Activated naive CD8-positive, alpha-beta T cell treated with anti-CD3 and anti-CD28 coated beads, Interleukin-2, amount 50 U/mL, for 16 hours (primary cell): ENCODE results near the gene GPX3.

Source experiments
- DNase-seq: peaks from one replicate; pipeline ENCODE4 v3.0.0-alpha.2; 2020; ENCODE audit warnings: low read depth, low spot score

GPX3 gene

DNA sequence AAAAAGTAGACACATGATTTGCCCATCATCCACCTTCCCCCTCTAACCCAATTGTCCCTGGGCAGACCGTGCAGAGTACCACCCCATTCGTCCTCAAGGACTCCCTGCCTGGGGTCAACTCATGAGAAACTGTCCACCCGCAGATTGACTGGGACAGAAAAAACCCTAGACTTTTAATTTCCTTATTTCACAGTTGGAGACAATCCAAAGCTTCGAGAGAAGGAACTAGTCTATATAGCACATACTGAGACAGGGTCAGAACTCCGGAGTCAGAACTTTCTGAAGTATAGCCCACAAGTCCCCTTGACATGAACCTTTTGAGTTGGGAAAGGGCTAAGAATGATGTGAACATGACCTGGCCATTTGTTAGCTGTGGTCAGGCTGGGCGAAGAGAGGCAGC is 7.5 kb upstream of the GPX3 start:
- no peak for DNase-seq

DNA sequence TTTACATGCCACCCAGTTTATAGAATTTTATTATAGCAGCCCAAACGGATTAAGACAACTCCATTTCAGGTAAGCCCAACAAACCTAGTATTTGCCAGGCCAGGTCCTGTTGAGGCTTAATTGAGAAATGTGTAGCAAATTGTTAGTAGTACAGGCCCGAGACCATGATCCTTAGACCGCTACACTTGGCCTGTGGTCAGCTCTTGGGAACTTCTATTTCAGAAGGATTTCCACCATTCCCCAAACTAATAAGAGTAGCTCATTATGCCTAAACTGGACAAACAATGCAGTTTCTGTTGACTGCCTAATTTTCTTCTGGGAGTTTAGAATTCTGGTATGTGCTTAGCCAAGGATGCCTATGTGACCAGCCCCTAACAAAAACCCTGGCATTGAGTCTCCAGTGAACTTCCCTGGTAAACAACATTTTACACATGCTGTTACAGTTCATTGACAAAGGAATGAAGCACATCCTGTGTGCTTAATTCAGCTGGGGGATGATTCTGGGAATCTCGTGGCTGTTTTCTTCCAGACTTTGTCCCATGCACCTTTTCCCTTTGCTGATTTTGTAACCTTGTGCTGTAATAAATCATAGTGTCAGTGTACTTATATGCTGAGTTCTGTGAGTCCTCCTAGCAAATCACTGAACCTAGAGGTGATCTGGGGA is 5.6 kb upstream of the GPX3 start:
- no peak for DNase-seq

DNA sequence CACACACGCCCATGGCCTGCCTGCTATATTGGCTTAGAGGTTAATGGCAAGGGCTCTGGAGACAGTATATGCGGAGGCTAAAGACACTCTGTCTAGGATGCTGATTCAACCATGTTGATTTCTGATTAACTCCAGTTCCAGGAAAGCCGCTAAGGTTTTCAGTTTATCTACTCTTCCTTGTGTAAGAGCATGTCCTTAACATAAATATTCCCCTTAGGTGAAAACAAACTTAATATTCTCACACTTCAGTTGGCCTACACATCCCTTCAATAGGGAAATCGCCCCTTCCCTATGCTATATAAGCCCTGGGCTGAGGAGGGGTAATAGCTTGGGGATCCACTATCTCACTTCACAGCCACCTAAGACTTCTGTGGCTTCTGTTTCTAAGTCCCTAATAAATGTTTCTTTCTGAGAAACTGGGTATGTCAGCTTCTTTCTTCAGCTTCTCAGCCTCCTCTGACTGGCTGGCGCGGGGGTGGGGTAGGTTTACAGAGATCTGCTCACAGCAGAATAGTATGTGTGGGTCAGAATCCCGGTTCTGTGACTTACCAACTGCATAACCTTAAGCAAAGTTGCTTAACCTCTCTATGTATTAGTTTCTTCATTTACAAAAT is 4.3 kb upstream of the GPX3 start:
- no peak for DNase-seq

DNA sequence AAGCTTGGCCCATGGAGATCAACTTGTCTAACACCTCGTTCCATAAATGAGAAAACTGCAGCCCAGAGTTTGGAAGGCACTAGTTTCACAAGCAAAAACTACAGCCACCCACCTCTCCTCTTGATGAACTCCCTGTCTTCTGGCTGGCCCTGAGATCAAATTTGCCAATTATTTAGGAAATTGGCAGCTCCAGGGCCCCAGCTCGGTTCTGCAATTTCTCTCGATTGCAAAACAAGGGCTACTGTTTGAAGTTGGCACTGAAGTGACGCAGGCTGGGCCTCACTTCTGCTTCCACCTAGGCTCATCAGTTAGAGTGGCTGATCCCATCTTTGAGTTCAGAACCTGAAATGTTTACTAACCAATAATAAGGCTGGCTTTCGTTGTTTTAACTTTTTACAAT is 3.7 kb upstream of the GPX3 start:
- DNase-seq, result no peak

DNA sequence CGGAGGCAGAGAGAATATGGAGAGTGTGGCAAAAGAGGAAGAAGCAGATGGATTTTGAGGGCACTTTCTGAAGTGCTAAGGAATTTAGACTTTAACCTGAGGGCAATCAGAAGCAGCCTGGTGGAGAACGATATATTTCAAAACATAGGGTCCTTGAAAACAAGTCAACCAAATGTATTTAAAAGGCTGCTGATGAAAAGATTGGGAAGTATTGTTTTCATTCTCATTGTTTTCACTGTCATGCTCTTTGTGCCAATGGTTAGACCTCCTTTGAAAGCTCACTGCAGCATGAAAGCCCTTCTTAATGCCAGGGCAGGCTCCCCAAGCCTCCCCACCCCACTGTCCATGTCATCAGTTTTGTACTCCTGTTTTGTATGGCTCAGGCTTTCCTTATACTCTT is 2.5 kb upstream of the GPX3 start:
- no peak for DNase-seq

DNA sequence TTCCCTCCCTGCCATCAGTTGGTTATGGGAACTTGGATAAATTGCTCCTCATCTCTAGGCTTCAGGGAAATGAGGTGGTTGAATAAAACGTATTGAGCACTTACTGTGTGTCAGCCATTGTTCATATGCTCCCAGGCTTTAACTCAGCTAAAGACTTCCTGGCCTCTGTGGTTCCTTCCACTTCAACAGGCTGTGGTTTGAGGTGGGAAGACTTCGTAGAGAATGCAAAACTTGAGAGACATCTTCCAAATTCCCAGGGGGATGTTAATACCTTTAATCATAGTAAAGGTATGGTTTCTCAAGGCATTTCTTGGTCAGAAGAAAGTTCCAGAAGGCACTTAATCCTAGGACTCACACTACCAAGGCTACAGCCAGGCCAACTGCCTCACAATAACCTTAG is 1.5 kb upstream of the GPX3 start:
- DNase-seq, result no peak

DNA sequence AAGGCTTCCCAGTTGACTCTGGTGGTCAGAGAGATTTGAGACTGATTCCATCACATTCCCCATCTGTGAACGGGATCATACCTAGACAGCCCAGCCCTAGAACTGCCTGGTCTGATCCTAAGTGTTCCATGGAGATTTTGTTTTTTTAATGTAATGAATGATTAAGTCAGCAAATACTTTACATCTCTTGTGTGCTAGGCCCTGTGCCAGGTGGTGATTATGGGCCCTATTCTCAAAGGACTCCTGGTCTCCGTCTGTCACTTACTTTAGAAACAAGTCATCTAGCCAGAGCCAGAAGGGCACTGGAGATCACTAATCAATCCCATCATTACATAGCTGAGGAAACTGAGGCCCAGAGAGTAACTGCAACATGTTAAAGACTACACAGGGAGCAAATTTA is 1.1 kb upstream of the GPX3 start:
- no peak for DNase-seq

DNA sequence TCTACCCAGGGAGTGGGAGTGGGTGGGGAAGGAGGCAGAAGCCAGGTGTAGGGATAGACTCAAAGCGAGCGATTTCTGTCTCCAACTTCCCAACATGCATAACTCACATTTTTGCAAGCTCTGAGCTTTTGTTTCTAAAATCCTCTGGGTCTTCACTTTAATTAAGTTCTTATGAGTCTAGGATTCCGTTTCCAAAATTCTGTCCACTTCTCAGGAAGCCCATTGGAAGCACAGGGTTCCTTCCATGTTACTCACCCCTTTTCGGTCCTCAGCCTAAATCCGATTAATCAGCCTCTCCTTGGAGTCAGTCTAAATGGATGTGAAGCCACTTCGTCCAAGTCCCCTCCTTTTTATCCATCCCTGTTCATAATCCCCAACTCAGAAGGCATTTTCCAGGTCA is 1.4 kb downstream of the GPX3 start:
- DNase-seq, result no peak

DNA sequence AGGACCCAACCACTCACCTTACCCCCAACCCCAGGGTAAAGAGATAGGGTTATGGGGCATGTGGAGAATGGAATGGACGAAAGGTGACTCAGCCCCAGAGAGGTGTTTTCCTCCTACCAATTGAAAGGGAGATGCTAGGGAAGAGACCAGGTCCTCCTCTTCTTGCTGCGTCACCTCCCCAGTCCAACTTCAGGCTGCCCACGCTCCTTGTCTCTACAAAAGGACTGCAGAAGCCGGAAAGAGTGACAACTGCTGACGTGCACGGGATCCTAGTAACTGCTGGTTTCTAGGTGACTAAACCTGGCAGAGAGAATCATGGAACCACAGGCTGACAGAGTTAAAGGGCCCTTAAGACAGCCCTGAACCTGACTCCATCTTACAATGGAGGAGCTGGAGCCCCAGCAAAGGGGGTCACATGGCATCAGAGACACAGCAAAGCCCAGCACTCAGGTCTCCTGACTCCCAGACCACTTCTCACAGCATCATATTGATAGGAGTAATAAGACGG is 2.2 kb downstream of the GPX3 start:
- no peak for DNase-seq

DNA sequence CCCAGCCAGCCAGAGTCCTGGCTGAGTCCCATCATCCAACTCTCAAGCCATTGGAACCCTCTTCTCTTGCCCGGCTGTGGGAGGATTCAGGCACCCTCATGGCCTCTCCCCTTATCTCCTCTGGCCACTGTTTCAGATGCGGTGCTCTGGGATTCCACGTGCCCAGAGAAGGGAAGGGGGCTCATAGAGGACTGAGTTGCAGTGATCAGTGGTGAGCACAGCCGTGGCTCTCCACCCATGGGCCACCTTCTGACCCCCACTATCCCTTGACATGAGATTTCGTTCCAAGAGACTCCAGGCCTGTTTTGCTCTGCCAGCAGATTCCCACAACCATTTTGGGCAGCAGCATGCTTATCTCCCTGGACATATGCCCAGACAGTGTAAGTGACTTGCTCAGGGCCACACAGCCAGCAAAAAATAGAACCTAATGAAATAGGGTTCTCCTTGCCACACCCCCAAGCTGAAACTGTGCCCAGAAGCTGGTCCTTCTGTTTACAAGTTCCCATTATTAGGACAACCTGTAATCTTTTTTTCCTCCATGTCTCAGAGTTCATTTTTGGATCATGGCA is 2.7 kb downstream of the GPX3 start:
- DNase-seq, result no peak

DNA sequence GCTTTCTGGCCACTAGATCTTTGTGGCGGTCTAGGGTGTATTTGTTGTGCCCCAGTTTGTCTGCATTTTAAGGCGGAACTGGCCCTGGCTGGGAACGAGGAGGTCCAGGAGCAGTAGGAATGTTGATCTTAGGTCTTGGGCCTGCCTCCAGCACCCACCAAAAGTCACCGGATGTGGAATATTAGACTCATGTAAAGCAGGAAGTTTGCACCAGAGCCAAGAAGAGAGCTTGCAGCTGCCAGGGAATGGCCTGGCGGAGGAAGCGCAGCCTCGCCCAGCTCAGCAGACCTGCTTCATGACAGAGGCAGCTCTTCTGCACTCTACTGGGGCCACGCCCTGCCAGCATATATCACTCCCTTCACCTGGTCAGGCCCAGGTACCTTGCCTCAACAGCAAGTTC is 3.3 kb downstream of the GPX3 start:
- DNase-seq, result no peak

DNA sequence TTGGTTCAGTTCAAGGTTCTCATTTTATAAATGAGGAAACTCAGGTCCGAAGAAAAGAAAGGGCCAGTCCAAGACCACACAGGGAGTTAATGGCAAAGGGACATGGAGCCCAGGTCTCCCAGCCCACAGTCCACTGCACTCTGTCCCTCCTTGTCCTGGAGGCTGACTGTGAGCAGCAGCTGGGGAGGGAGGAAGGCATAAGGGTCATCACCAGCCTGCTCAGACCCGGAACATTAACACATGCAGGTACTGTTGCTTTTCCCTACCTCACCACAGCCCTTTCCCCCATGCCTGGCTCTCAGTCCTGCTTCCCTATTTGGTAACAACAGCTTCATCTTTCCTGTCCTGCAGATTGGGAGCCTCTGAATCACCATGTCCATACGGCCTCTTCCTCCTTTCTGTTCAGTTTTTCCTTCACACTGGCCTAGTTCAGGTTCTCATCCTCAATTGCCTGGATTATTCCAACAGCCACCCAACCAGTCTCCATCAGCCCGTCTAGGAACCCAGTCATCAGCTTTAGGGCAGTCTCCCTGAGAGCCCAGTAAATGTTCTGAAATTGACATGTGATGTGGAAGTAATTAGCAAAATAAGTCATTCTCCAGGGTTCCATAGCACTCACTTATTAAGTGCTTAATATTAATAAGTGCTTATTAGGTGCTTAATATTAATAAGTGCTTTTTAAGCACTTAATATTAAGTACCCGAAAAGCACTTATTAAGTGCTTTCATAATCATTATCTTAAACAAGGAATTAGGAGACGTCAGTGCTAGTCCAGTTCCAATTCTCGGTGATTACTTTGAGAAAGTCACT is 4.3 kb downstream of the GPX3 start:
- DNase-seq, result no peak

DNA sequence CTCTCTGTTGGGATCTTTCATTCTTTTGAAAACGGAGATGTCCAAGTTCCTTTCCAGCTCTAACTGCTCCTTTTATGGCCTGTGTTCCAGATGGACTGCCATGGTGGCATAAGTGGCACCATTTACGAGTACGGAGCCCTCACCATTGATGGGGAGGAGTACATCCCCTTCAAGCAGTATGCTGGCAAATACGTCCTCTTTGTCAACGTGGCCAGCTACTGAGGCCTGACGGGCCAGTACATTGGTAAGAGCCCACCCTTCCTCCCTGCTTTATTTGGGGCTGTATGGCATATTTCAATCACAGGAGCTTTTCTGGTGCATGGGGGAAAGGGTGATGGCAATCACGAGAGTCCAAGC is 4.8 kb downstream of the GPX3 start:
- no peak for DNase-seq

DNA sequence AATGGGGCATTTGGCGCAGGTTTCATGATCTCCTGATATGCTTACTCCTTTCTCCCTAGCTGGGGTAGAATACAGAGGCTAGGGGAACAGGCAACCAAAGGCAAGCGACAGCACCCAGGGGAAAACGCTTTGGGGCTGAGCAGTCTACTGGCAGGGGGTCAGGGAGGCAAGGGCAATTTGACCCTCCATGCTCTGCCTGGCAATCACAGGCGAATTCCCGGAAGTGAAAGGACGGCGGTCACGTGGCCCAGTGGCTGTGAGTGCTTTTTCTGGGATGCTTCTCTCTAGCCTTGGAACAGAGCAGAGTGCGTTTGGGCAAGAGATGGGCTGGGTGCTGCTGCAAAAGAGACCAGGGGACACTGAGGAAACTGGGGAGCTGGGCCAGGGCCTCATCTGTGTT is 5.7 kb downstream of the GPX3 start:
- no peak for DNase-seq

DNA sequence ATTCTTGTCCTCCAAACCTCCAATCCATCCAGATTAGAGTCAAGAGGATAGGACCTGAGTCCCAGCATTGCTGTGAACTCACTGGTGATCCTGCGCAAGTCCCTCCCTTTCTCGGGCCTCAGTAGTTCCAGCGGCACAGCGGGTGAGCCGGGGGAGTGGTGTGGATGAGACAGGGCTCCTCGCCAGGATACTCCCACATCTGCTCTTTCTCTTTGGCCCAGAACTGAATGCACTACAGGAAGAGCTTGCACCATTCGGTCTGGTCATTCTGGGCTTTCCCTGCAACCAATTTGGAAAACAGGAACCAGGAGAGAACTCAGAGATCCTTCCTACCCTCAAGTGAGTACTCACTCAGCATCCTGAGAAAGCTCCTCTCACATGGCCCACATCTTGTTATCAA is 6.3 kb downstream of the GPX3 start:
- no peak for DNase-seq

DNA sequence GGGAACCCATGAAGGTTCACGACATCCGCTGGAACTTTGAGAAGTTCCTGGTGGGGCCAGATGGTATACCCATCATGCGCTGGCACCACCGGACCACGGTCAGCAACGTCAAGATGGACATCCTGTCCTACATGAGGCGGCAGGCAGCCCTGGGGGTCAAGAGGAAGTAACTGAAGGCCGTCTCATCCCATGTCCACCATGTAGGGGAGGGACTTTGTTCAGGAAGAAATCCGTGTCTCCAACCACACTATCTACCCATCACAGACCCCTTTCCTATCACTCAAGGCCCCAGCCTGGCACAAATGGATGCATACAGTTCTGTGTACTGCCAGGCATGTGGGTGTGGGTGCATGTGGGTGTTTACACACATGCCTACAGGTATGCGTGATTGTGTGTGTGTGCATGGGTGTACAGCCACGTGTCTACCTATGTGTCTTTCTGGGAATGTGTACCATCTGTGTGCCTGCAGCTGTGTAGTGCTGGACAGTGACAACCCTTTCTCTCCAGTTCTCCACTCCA is 7.6 kb downstream of the GPX3 start:
- no peak for DNase-seq

DNA sequence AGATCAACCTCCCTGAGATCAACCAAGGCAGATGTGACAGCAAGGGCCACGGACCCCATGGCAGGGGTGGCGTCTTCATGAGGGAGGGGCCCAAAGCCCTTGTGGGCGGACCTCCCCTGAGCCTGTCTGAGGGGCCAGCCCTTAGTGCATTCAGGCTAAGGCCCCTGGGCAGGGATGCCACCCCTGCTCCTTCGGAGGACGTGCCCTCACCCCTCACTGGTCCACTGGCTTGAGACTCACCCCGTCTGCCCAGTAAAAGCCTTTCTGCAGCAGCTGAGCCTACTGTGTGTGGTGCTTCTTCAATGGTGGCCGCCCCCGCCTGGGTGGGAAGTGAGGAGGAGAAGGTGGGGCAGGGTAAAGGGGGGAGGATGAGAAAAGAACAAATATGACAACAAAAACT is 8.3 kb downstream of the GPX3 start:
- DNase-seq, result no peak

DNA sequence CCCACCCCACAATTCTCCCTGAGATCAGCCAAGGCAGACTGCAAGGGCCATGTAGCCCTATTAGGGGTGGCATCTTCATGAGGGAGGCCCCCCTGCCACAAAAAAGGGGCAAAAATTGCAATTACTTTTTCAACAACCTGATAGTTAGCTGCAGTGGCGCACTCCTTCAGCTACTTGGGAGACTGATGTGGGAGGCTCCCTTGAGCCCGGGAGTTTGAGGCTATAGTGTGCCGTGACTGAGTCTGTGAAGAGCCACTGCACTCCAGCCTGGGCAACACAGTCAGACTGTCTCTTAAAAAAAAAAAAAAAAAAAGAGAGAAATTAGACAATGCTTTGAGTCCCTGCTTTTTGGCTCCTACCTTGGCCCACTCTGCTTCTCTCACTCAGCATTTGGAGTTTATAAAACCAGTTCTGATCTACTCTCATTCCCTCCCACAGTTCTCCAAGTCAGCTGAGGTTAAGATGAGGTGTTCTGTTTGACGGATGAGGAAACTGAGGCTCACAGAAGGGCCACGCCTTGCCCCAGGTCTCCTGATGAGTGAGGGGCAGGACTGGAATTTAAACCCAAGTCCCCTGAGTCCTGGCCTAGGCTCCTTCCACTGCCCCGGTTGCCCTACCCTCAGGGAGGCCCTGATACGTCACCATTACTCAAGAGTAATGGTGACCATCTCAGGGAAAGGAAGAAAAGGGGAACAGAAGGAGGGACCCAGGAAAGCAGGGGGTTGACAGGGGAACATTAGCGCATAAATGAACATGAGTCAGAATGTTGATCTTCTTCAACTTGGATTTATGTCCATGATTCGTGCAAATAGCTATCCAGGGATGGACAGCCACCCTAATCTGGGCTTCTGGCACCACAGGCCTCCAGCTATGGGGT is 9.0 kb downstream of the GPX3 start:
- no peak for DNase-seq

DNA sequence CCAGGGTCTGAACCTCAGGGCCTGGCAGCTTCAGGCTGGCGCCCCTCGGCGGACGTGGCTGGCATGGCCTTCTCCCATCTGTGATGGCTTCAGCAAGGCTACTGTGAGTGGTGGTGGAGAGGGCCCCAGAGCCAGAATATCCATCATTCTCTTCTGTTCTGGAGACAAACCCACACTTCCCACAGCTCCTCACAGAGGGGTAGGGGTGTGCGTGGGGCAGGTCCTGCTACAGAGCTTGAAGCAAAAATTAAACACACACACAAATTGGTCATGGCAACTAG is 9.6 kb downstream of the GPX3 start:
- DNase-seq, result no peak

DNA sequence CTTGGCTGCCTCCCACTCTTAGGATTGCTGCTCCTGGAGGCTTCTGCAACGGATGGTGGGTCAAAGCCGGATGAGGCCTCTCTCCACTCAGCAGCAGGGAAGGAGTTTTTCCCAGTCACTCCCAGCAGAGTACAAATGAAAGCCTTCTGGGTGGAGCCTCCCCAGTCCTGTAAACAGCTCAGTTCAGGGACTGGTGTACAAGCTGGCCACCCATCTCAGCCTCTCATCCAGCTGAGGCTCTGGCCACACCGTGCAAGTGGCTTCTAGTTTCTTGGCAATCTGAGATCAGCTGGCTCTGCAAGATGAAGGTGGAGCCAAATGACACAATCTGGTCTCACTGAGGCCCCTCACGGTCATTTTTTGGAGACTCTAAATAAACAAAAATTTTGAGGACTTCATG is 10.0 kb downstream of the GPX3 start:
- DNase-seq, result no peak

DNA sequence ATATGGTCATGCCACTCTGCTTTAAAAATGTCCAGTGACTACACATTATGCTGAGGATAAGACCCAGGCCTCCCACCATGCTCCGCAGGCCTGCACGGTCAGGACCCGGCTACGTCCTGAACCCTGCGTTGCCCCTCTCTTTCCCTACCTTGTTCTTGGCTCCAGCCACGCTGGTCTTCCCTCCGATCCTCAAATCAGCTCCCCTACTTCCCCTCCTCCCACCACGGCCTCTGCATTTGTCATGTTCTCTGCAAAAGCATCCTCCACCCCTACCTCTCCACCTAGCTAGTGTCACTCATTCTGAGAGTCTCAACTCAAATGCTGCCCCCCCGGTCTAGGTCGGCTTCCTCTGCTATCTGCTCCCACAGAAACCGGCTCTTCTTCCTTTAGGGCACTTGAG is 11.2 kb downstream of the GPX3 start:
- DNase-seq, result no peak
